Mucosa of rectum (tissue), 2 donors: Measurements from ENCODE around the gene MAOB.
"Not testable (repeated sequence)": the region's sequence is repeated elsewhere in the genome, so short reads cannot be mapped to it uniquely, and the experiment has no call there.

ENCODE experiments used
- H3K27ac ChIP-seq, 2 donors: one replicate each; pipeline ENCODE4 v1.7.0; 2013; ENCODE audit warnings: inconsistent platforms in 2 of 2, low read depth in 2 of 2, low read length in 2 of 2
- H3K27me3 ChIP-seq, 2 donors: one replicate each; pipeline ENCODE4 v1.7.0; 2013; ENCODE audit warnings: low read length in 2 of 2; ENCODE audit not compliant: control insufficient read depth in 2 of 2, insufficient read depth in 2 of 2
- H3K36me3 ChIP-seq, 2 donors: one replicate each; pipeline ENCODE4 v1.7.0; 2013; ENCODE audit warnings: low read length in 2 of 2; ENCODE audit not compliant: control insufficient read depth in 2 of 2, insufficient read depth in 2 of 2
- H3K4me1 ChIP-seq, 2 donors: one replicate each; pipeline ENCODE4 v1.7.0; 2013; ENCODE audit warnings: low read length in 2 of 2, mild to moderate bottlenecking in 1 of 2; ENCODE audit not compliant: control insufficient read depth in 2 of 2, insufficient read depth in 2 of 2
- H3K4me3 ChIP-seq, 2 donors: one replicate each; pipeline ENCODE4 v1.7.0; 2013; ENCODE audit warnings: low read length in 2 of 2
- H3K9ac ChIP-seq, 2 donors: one replicate each; pipeline ENCODE4 v1.7.0; 2013; ENCODE audit warnings: low read length in 2 of 2, low read depth in 1 of 2, mild to moderate bottlenecking in 1 of 2
- H3K9me3 ChIP-seq, 2 donors: one replicate each; pipeline ENCODE4 v1.7.0; 2013; ENCODE audit warnings: low read length in 2 of 2; ENCODE audit not compliant: control insufficient read depth in 2 of 2
- donor health status: healthy.
- donor health status: Normal muscosa, but diverticular disease.

Gene MAOB

DNA sequence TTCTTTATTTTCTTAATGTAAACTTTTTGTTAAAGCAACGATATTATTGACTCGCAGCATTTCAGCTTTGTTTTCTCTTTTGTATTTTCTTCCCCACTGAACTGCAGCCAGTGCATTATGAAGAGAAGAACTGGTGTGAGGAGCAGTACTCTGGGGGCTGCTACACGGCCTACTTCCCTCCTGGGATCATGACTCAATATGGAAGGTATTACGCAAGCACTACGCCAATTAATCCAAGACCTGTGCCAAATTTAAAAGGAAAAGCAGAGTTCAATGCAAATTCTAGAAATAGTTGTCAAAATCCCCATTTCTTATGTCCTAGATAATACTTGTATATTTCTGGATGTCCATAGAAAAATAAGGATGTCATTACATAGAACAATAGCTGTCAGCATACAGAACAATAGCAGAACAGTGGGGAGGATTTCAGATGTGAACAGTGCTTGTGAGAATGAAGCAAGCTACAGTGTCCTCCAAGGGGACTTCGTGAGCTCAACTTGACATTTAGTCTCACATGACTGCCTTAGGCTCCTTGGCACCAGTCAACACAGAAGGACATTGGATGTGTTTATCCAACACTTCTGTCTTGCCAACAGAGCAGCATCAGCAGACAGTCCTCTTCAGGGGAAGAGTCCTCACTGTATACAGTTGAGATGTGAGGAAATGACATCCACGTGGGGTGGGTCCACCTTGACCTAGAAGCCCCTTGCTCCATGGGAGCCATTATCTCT lies 140.2 kb downstream of the MAOB start:
- Histone ChIP-seq H3K36me3 (peaks cover 9 to 13% of the 10 kb centered on the region in 2 donors), H3K4me3 (no peak overlapping the region), H3K9me3 (no peaks in the 10 kb centered on the region), H3K27ac (no peak overlapping the region), H3K27me3 (peaks cover 4 to 10% of the 10 kb centered on the region in 2 donors), H3K9ac (no peak overlapping the region), H3K4me1 (peaks cover 5 to 15% of the 10 kb centered on the region in 2 donors)

- Histone ChIP-seq H3K27ac (no peak overlapping the region), H3K27me3 (peaks cover 0 to 2% of the 10 kb centered on the region in 2 donors)
These were observed 146.3 kb downstream of the MAOB start for GRCh38 chrX:43735957-43736356.

GRCh38 chrX:43735534-43735933 lies 146.7 kb downstream of the MAOB start:
- no peaks in the 10 kb centered on the region for H3K4me1 ChIP-seq
- H3K36me3 ChIP-seq: peaks cover 3 to 10% of the 10 kb centered on the region in 2 donors
- no peaks in the 10 kb centered on the region for H3K9me3 ChIP-seq
- peaks cover 0 to 2% of the 10 kb centered on the region in 2 donors for H3K27me3 ChIP-seq
- no peak overlapping the region for H3K9ac ChIP-seq
- no peak overlapping the region for H3K27ac ChIP-seq
- H3K4me3 ChIP-seq: no peak overlapping the region

More at GRCh38 chrX:43735957-43736356, 146.3 kb downstream of the MAOB start:
- Histone ChIP-seq H3K4me3 (no peak overlapping the region), H3K9ac (no peak overlapping the region), H3K4me1 (no peaks in the 10 kb centered on the region), H3K36me3 (peaks cover 3 to 10% of the 10 kb centered on the region in 2 donors), H3K9me3 (no peaks in the 10 kb centered on the region)

DNA sequence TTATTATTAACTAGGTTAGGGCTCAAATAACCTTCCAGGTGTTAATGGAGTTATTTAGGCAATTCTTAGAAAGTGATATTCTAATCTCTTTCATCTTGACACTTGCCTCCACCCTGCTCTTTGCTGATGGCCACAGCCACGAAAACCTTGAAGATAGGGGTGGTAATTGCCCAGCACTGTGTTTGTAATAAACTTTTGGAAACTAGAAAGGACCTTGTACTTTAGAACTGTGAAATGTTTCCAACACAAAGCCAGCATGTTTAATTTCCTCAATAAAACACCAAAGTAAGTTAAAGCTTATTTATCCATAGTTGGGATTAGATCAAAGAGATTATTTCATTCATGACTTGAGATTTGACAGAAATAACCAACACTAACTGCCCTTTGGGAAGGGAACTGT lies 147.8 kb downstream of the MAOB start:
- Histone ChIP-seq H3K9me3 (no peaks in the 10 kb centered on the region), H3K27me3 (peaks cover 0 to 2% of the 10 kb centered on the region in 2 donors), H3K4me1 (no peaks in the 10 kb centered on the region), H3K9ac (no peak overlapping the region), H3K36me3 (peaks cover 3 to 10% of the 10 kb centered on the region in 2 donors), H3K4me3 (no peak overlapping the region), H3K27ac (no peak overlapping the region)

- Histone ChIP-seq H3K27me3 (peaks cover 0 to 2% of the 10 kb centered on the region in 2 donors), H3K9me3 (no peaks in the 10 kb centered on the region), H3K9ac (no peak overlapping the region)
These were observed 148.6 kb downstream of the MAOB start for GRCh38 chrX:43733699-43734098.

GRCh38 chrX:43731086-43731485 lies 151.2 kb downstream of the MAOB start:
- peaks cover 0 to 2% of the 10 kb centered on the region in 2 donors for H3K27me3 ChIP-seq
- no peak overlapping the region for H3K27ac ChIP-seq
- no peaks in the 10 kb centered on the region for H3K9me3 ChIP-seq
- H3K4me1 ChIP-seq: peaks cover 0 to 2% of the 10 kb centered on the region in 2 donors
- no peak overlapping the region for H3K9ac ChIP-seq
- no peak overlapping the region for H3K4me3 ChIP-seq
- peaks cover 3 to 4% of the 10 kb centered on the region in 2 donors for H3K36me3 ChIP-seq

More at GRCh38 chrX:43733699-43734098, 148.6 kb downstream of the MAOB start:
- H3K4me3 ChIP-seq: no peak overlapping the region
- peaks cover 3 to 10% of the 10 kb centered on the region in 2 donors for H3K36me3 ChIP-seq
- peak overlapping the region in 1 of 2 donors; percentile 31 for H3K27ac ChIP-seq
- H3K4me1 ChIP-seq: no peaks in the 10 kb centered on the region

DNA sequence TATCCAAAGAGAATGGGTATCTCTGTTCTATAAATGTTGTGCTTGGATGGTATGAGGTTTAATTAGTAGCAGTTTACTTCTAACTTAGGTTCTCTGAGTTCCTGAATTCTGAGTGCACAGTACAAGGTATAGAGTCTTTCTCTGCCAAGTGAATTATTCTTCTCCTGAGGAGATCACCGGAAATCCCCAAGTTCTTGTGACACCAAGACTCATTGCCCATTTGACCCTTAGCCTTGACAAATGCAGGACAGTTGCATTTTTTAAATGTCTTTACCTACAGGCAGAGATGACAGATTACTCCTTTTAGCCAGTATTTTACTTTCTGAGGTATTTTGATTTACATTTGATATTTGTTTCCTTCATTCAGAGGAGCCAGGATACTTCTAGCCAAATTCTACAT lies 153.3 kb downstream of the MAOB start:
- Histone ChIP-seq H3K4me3 (no peak overlapping the region), H3K36me3 (peaks cover 3 to 4% of the 10 kb centered on the region in 2 donors), H3K27ac (no peak overlapping the region), H3K9ac (no peak overlapping the region), H3K27me3 (peaks cover 0 to 2% of the 10 kb centered on the region in 2 donors), H3K9me3 (no peaks in the 10 kb centered on the region), H3K4me1 (peaks cover 0 to 2% of the 10 kb centered on the region in 2 donors)

GRCh38 chrX:43728002-43728401 lies 154.2 kb downstream of the MAOB start:
- Histone ChIP-seq H3K27ac (no peak overlapping the region), H3K27me3 (peaks cover 0 to 2% of the 10 kb centered on the region in 2 donors), H3K36me3 (peaks cover 3 to 4% of the 10 kb centered on the region in 2 donors), H3K4me1 (peaks cover 0 to 2% of the 10 kb centered on the region in 2 donors), H3K4me3 (no peak overlapping the region), H3K9me3 (no peaks in the 10 kb centered on the region), H3K9ac (no peak overlapping the region)

DNA sequence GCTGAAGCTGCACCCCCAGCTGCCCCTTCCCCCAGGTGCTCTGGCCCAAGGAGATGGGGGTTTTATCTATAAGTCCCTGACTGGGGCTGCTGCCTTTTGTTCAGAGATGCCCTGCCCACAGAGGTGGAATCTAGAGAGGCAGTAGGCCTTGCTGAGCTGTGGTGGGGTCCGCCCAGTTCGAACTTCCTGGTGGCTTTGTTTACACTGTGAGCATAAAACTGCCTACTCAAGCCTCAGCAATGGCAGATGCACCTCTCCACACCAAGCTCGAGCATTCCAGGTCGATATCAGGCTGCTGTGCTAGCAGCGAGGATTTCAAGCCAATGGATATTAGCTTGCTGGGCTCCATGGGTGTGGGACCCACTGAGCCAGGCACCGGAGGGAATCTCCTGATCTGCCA lies 155.0 kb downstream of the MAOB start:
- not testable (repeated sequence) for H3K27me3 ChIP-seq, H3K36me3 ChIP-seq, H3K4me1 ChIP-seq, H3K27ac ChIP-seq, H3K4me3 ChIP-seq, H3K9ac ChIP-seq, H3K9me3 ChIP-seq

- H3K27me3 ChIP-seq, H3K9me3 ChIP-seq, H3K4me3 ChIP-seq, H3K9ac ChIP-seq, H3K36me3 ChIP-seq, H3K4me1 ChIP-seq, H3K27ac ChIP-seq: not testable (repeated sequence)
These were observed 157.0 kb downstream of the MAOB start for GRCh38 chrX:43725227-43725626.
